WERI-Rb-1 (cell line): ENCODE data around the gene MT1F.

Experiments
- DNase-seq: peaks from one replicate; pipeline ENCODE4 v3.0.0-alpha.2; 2020
- H3K27ac ChIP-seq: fragments of 250-450 bp; sonication (Bioruptor Pico); 2 replicates; pipeline ENCODE4 v1.5.1; 2020; ENCODE audit warnings: mild to moderate bottlenecking, moderate library complexity
- H3K27me3 ChIP-seq: fragments of 250-450 bp; sonication (Bioruptor Pico); 2 replicates; pipeline ENCODE4 v1.5.1; 2021; ENCODE audit warnings: mild to moderate bottlenecking, low read depth, moderate library complexity; ENCODE audit not compliant: insufficient read depth, severe bottlenecking
- H3K36me3 ChIP-seq: fragments of 250-450 bp; sonication (Bioruptor Pico); 2 replicates; pipeline ENCODE4 v1.5.1; 2020; ENCODE audit warnings: mild to moderate bottlenecking, moderate library complexity
- H3K4me3 ChIP-seq: 2 replicates; pipeline ENCODE4 v1.5.1; 2011; ENCODE audit warnings: low read depth, mild to moderate bottlenecking, control low read depth, low read length
- H3K9me3 ChIP-seq: fragments of 250-450 bp; sonication (Bioruptor Pico); 2 replicates; pipeline ENCODE4 v1.5.1; 2021; ENCODE audit warnings: mild to moderate bottlenecking, moderate library complexity; ENCODE audit not compliant: severe bottlenecking
- TF ChIP-seq, protein P1 (sequence below): IDR thresholded peaks from 2 replicates; pipeline ENCODE4 v1.5.1; 2011; ENCODE audit warnings: low read depth, mild to moderate bottlenecking, control low read depth, inconsistent platforms, low read length

MT1F gene

GRCh38 chr16:56610609-56611111, 47.1 kb upstream of the MT1F start:
- H3K27me3 ChIP-seq, result no peaks in the 10 kb centered on the region
- no peak overlapping the region for H3K27ac ChIP-seq

DNA sequence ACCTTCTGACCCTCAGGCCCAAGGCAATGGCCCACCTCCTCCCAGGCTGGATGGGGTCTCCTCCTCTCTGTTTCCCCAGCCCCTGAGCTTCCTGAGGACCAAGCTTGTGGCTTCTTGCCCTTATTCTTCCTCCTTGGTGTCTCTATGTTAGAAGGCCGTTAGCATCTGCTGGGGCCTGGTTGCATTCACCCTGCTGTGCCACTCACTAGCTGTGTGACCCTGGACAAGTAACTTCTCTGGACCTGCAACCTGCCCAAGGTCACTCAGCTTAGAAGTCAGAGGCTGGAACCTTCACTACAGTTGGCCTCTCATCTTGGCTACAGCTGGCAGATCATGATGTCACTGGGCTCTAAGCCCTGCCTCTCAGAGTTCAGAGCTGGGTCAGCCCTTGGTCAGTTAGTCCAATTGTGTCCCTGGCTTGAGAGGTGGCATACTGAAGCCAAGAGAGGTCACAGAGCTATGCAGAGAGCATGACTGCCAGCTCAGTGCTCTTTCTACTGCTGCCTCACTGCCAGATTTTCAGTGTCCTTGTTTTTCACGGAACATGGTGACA, 46.4 kb upstream of the MT1F start:
- Histone ChIP-seq H3K36me3 (no peaks in the 10 kb centered on the region), H3K4me3 (no peak overlapping the region), H3K27ac (no peak overlapping the region), H3K27me3 (no peaks in the 10 kb centered on the region), H3K9me3 (no peaks in the 10 kb centered on the region)
- DNase-seq, result peak; percentile 51
- TF ChIP-seq, protein P1, sequence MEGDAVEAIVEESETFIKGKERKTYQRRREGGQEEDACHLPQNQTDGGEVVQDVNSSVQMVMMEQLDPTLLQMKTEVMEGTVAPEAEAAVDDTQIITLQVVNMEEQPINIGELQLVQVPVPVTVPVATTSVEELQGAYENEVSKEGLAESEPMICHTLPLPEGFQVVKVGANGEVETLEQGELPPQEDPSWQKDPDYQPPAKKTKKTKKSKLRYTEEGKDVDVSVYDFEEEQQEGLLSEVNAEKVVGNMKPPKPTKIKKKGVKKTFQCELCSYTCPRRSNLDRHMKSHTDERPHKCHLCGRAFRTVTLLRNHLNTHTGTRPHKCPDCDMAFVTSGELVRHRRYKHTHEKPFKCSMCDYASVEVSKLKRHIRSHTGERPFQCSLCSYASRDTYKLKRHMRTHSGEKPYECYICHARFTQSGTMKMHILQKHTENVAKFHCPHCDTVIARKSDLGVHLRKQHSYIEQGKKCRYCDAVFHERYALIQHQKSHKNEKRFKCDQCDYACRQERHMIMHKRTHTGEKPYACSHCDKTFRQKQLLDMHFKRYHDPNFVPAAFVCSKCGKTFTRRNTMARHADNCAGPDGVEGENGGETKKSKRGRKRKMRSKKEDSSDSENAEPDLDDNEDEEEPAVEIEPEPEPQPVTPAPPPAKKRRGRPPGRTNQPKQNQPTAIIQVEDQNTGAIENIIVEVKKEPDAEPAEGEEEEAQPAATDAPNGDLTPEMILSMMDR, result no peak

More at GRCh38 chr16:56610609-56611111, 47.1 kb upstream of the MT1F start:
- Histone ChIP-seq H3K9me3 (no peaks in the 10 kb centered on the region), H3K4me3 (no peak overlapping the region), H3K36me3 (no peaks in the 10 kb centered on the region)
- DNase-seq, result no peak
- TF ChIP-seq, protein P1, result no peak

DNA sequence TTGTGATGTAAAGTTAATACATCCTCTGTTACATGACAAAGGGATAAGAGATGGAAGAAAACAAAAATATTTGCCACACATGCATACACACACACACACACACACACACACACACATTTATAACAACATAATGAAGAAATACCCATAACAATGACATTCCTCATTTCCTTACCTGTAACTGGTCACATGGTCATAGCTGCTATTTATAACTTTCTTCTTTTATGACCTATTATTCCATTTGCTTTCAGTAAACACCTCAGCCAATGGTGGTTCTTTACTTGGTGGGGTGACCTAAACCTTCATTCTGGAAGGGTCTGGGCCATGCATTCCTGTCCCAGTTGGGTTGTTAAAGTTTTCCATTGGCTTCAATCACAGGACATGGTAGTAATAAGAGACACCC, 44.1 kb upstream of the MT1F start:
- Histone ChIP-seq H3K36me3 (no peaks in the 10 kb centered on the region), H3K27me3 (no peaks in the 10 kb centered on the region)
- TF ChIP-seq, protein P1, result no peak

DNA sequence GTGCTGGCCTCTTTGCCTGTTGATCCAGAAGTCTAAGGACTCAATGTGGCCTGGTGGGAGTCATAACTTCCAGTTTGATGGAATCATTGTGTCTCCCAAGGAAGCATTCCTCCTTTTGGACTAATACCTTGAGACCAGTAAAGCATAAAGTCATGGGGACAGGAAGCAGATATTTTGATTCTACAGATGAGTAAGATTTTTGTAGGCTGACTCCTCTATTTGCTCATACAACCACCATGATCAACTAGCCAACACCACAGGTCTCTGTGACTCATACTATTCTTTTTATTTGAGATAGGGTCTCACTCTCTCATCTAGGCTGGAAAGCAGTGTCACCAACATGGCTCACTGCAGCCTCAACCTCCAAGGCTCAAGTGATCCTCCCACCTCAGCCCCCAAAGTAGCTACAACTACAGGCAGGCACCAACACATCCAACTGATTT, 43.2 kb upstream of the MT1F start:
- no peak overlapping the region for H3K27ac ChIP-seq
- no peaks in the 10 kb centered on the region for H3K9me3 ChIP-seq
- H3K4me3 ChIP-seq, result no peak overlapping the region
- H3K36me3 ChIP-seq, result no peaks in the 10 kb centered on the region
- TF ChIP-seq, protein P1, result no peak
- no peak for DNase-seq
- no peaks in the 10 kb centered on the region for H3K27me3 ChIP-seq

More for the DNA sequence above, 44.1 kb upstream of the MT1F start:
- no peak overlapping the region for H3K4me3 ChIP-seq
- H3K27ac ChIP-seq, result no peak overlapping the region
- H3K9me3 ChIP-seq, result no peaks in the 10 kb centered on the region
- no peak for DNase-seq

DNA sequence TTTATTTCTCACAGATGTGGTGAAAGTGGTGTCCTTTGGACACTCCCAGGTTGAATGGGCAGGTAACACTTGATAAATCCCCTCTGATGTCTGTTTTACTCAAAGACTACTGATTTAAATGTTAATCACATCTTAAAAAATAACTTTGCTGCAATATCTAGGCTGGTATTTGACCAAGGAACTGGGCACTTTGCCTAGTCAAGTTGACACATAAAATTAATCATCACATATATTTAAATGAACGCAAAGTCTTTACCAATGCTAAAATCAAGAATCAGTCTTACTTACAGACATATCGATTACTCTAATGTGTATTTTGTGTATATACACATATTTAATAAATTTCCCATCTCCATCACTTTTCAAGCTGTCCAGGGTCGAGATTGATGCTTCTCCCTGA, 42.4 kb upstream of the MT1F start:
- TF ChIP-seq, protein P1, result no peak
- H3K27ac ChIP-seq, result no peak overlapping the region

More for the DNA sequence above, 42.4 kb upstream of the MT1F start:
- Histone ChIP-seq H3K27me3 (no peaks in the 10 kb centered on the region), H3K36me3 (no peaks in the 10 kb centered on the region), H3K4me3 (no peak overlapping the region), H3K9me3 (no peaks in the 10 kb centered on the region)
- DNase-seq, result no peak
